AG09309 (cell line): ENCODE results near the gene GPR153.

Source experiments
- DNase-seq: peaks from one replicate; pipeline ENCODE4 v3.0.0-alpha.2; 2010; ENCODE audit warnings: low read depth
- H3K4me3 ChIP-seq: 2 replicates; pipeline ENCODE4 v1.5.1; 2011; ENCODE audit warnings: mild to moderate bottlenecking, low read depth, low read length, moderate library complexity; ENCODE audit not compliant: control insufficient read depth
- CTCF ChIP-seq: IDR thresholded peaks from 2 replicates; pipeline ENCODE4 v1.5.1; 2011; ENCODE audit warnings: mild to moderate bottlenecking, low read depth, low read length, inconsistent platforms; ENCODE audit not compliant: insufficient read depth, control insufficient read depth; ENCODE audit errors: missing control alignments

Gene GPR153

GRCh38 chr1:6295910-6296309, 35.0 kb upstream of the GPR153 start:
- TF ChIP-seq CTCF: no peak
- DNase-seq: no peak

GRCh38 chr1:6294890-6295556, 34.1 kb upstream of the GPR153 start:
- no peak overlapping the region for H3K4me3 ChIP-seq
- no peak for TF ChIP-seq CTCF
- no peak for DNase-seq

More at GRCh38 chr1:6295910-6296309, 35.0 kb upstream of the GPR153 start:
- no peak overlapping the region for H3K4me3 ChIP-seq

GRCh38 chr1:6294080-6294889, 33.4 kb upstream of the GPR153 start:
- no peak for DNase-seq
- H3K4me3 ChIP-seq: no peak overlapping the region
- no peak for TF ChIP-seq CTCF

GRCh38 chr1:6292102-6292501, 31.2 kb upstream of the GPR153 start:
- no peak overlapping the region for H3K4me3 ChIP-seq
- no peak for TF ChIP-seq CTCF
- no peak for DNase-seq

- no peak for TF ChIP-seq CTCF
- no peak for DNase-seq
- no peak overlapping the region for H3K4me3 ChIP-seq
Observed at GRCh38 chr1:6288665-6289064, 27.8 kb upstream of the GPR153 start.

GRCh38 chr1:6288026-6288425, 27.1 kb upstream of the GPR153 start:
- no peak for TF ChIP-seq CTCF
- no peak for DNase-seq
- H3K4me3 ChIP-seq: no peak overlapping the region
